ENCODE results near the gene ST6GALNAC3.

The ST6GALNAC3 gene

GRCh38 chr1:76428028-76428427 is 353.5 kb downstream of the ST6GALNAC3 start:
- H3K36me3 ChIP-seq (ENCODE audit: control insufficient read depth, insufficient read depth, low read length): no peaks in the 10 kb centered on the region
- DNase-seq (ENCODE audit: low read depth, low spot score): no peak
- H3K9me3 ChIP-seq (ENCODE audit: control insufficient read depth, insufficient read depth, low read length): no peaks in the 10 kb centered on the region
- no peak overlapping the region for H3K4me3 ChIP-seq (ENCODE audit: low read length)
- no peaks in the 10 kb centered on the region; the same call in 1 of the 2 replicates for H3K4me1 ChIP-seq (ENCODE audit: control insufficient read depth, insufficient read depth, low read length)
- no peaks in the 10 kb centered on the region for H3K27me3 ChIP-seq (ENCODE audit: control insufficient read depth, insufficient read depth, low read length)
- H3K27ac ChIP-seq (ENCODE audit: low read length): no peak overlapping the region
- WGBS (ENCODE audit: insufficient coverage, insufficient read length): no CpG with 5 or more reads among the region's 2 CpGs

- H3K4me1 ChIP-seq (ENCODE audit: control insufficient read depth, insufficient read depth, low read length): no peaks in the 10 kb centered on the region
- no peak for DNase-seq (ENCODE audit: low read depth, low spot score)
- H3K27ac ChIP-seq (ENCODE audit: low read length): no peak overlapping the region
- no peaks in the 10 kb centered on the region for H3K27me3 ChIP-seq (ENCODE audit: control insufficient read depth, insufficient read depth, low read length)
- H3K4me3 ChIP-seq (ENCODE audit: low read length): no peak overlapping the region
- no peaks in the 10 kb centered on the region for H3K9me3 ChIP-seq (ENCODE audit: control insufficient read depth, insufficient read depth, low read length)
- no peaks in the 10 kb centered on the region for H3K36me3 ChIP-seq (ENCODE audit: control insufficient read depth, insufficient read depth, low read length)
- no CpG with 5 or more reads among the region's 3 CpGs for WGBS (ENCODE audit: insufficient coverage, insufficient read length)
Measured at GRCh38 chr1:76430531-76430930, 356.0 kb downstream of the ST6GALNAC3 start.

GRCh38 chr1:76433526-76433925 is 359.0 kb downstream of the ST6GALNAC3 start:
- H3K27ac ChIP-seq (ENCODE audit: low read length): no peak overlapping the region
- no peak for DNase-seq (ENCODE audit: low read depth, low spot score)

GRCh38 chr1:76443217-76443616 is 368.7 kb downstream of the ST6GALNAC3 start:
- WGBS (ENCODE audit: insufficient coverage, insufficient read length): no CpG with 5 or more reads among the region's 3 CpGs

More at GRCh38 chr1:76433526-76433925, 359.0 kb downstream of the ST6GALNAC3 start:
- Histone ChIP-seq H3K9me3 (ENCODE audit: control insufficient read depth, insufficient read depth, low read length) (no peaks in the 10 kb centered on the region), H3K36me3 (ENCODE audit: control insufficient read depth, insufficient read depth, low read length) (no peaks in the 10 kb centered on the region), H3K27me3 (ENCODE audit: control insufficient read depth, insufficient read depth, low read length) (no peaks in the 10 kb centered on the region), H3K4me3 (ENCODE audit: low read length) (no peak overlapping the region), H3K4me1 (ENCODE audit: control insufficient read depth, insufficient read depth, low read length) (no peaks in the 10 kb centered on the region)

GRCh38 chr1:76444773-76445172 is 370.2 kb downstream of the ST6GALNAC3 start:
- no peaks in the 10 kb centered on the region for H3K9me3 ChIP-seq (ENCODE audit: control insufficient read depth, insufficient read depth, low read length)
- no peaks in the 10 kb centered on the region for H3K36me3 ChIP-seq (ENCODE audit: control insufficient read depth, insufficient read depth, low read length)
- H3K4me1 ChIP-seq (ENCODE audit: control insufficient read depth, insufficient read depth, low read length): no peaks in the 10 kb centered on the region; the same call in 1 of the 2 replicates
- no peak overlapping the region for H3K4me3 ChIP-seq (ENCODE audit: low read length)
- WGBS (ENCODE audit: insufficient coverage, insufficient read length): no CpG with 5 or more reads among the region's 1 CpG
- no peak for DNase-seq (ENCODE audit: low read depth, low spot score)
- no peaks in the 10 kb centered on the region for H3K27me3 ChIP-seq (ENCODE audit: control insufficient read depth, insufficient read depth, low read length)
- no peak overlapping the region for H3K27ac ChIP-seq (ENCODE audit: low read length)

More at GRCh38 chr1:76443217-76443616, 368.7 kb downstream of the ST6GALNAC3 start:
- Histone ChIP-seq H3K36me3 (ENCODE audit: control insufficient read depth, insufficient read depth, low read length) (no peaks in the 10 kb centered on the region), H3K4me1 (ENCODE audit: control insufficient read depth, insufficient read depth, low read length) (no peaks in the 10 kb centered on the region; the same call in 1 of the 2 replicates), H3K9me3 (ENCODE audit: control insufficient read depth, insufficient read depth, low read length) (no peaks in the 10 kb centered on the region), H3K27ac (ENCODE audit: low read length) (no peak overlapping the region), H3K27me3 (ENCODE audit: control insufficient read depth, insufficient read depth, low read length) (no peaks in the 10 kb centered on the region), H3K4me3 (ENCODE audit: low read length) (no peak overlapping the region)
- no peak for DNase-seq (ENCODE audit: low read depth, low spot score)

GRCh38 chr1:76450229-76450628 is 375.7 kb downstream of the ST6GALNAC3 start:
- Histone ChIP-seq H3K27me3 (ENCODE audit: control insufficient read depth, insufficient read depth, low read length) (no peaks in the 10 kb centered on the region), H3K4me1 (ENCODE audit: control insufficient read depth, insufficient read depth, low read length) (no peaks in the 10 kb centered on the region; the same call in 1 of the 2 replicates), H3K9me3 (ENCODE audit: control insufficient read depth, insufficient read depth, low read length) (no peaks in the 10 kb centered on the region), H3K4me3 (ENCODE audit: low read length) (no peak overlapping the region), H3K27ac (ENCODE audit: low read length) (no peak overlapping the region), H3K36me3 (ENCODE audit: control insufficient read depth, insufficient read depth, low read length) (no peaks in the 10 kb centered on the region)
- no peak for DNase-seq (ENCODE audit: low read depth, low spot score)
- no CpG with 5 or more reads among the region's 1 CpG for WGBS (ENCODE audit: insufficient coverage, insufficient read length)

GRCh38 chr1:76463278-76463677 is 388.7 kb downstream of the ST6GALNAC3 start:
- no peak for DNase-seq (ENCODE audit: low read depth, low spot score)
- H3K9me3 ChIP-seq (ENCODE audit: control insufficient read depth, insufficient read depth, low read length): no peaks in the 10 kb centered on the region
- H3K27ac ChIP-seq (ENCODE audit: low read length): no peak overlapping the region
- H3K27me3 ChIP-seq (ENCODE audit: control insufficient read depth, insufficient read depth, low read length): no peaks in the 10 kb centered on the region
- H3K4me3 ChIP-seq (ENCODE audit: low read length): no peak overlapping the region
- H3K4me1 ChIP-seq (ENCODE audit: control insufficient read depth, insufficient read depth, low read length): no peaks in the 10 kb centered on the region
- no CpG with 5 or more reads among the region's 3 CpGs for WGBS (ENCODE audit: insufficient coverage, insufficient read length)
- H3K36me3 ChIP-seq (ENCODE audit: control insufficient read depth, insufficient read depth, low read length): no peaks in the 10 kb centered on the region

- WGBS (ENCODE audit: insufficient coverage, insufficient read length): no CpG with 5 or more reads among the region's 3 CpGs
- Histone ChIP-seq H3K27ac (ENCODE audit: low read length) (no peak overlapping the region), H3K9me3 (ENCODE audit: control insufficient read depth, insufficient read depth, low read length) (no peaks in the 10 kb centered on the region), H3K27me3 (ENCODE audit: control insufficient read depth, insufficient read depth, low read length) (no peaks in the 10 kb centered on the region), H3K4me1 (ENCODE audit: control insufficient read depth, insufficient read depth, low read length) (no peaks in the 10 kb centered on the region), H3K4me3 (ENCODE audit: low read length) (no peak overlapping the region), H3K36me3 (ENCODE audit: control insufficient read depth, insufficient read depth, low read length) (no peaks in the 10 kb centered on the region)
- no peak for DNase-seq (ENCODE audit: low read depth, low spot score)
Measured at GRCh38 chr1:76463849-76464248, 389.3 kb downstream of the ST6GALNAC3 start.

GRCh38 chr1:76465030-76465429 is 390.5 kb downstream of the ST6GALNAC3 start:
- Histone ChIP-seq H3K4me1 (ENCODE audit: control insufficient read depth, insufficient read depth, low read length) (no peaks in the 10 kb centered on the region), H3K27me3 (ENCODE audit: control insufficient read depth, insufficient read depth, low read length) (no peaks in the 10 kb centered on the region), H3K9me3 (ENCODE audit: control insufficient read depth, insufficient read depth, low read length) (no peaks in the 10 kb centered on the region), H3K4me3 (ENCODE audit: low read length) (no peak overlapping the region), H3K36me3 (ENCODE audit: control insufficient read depth, insufficient read depth, low read length) (no peaks in the 10 kb centered on the region), H3K27ac (ENCODE audit: low read length) (no peak overlapping the region)
- DNase-seq (ENCODE audit: low read depth, low spot score): no peak
- WGBS (ENCODE audit: insufficient coverage, insufficient read length): no CpG with 5 or more reads among the region's 2 CpGs

GRCh38 chr1:76470166-76470565 is 395.6 kb downstream of the ST6GALNAC3 start:
- Histone ChIP-seq H3K4me1 (ENCODE audit: control insufficient read depth, insufficient read depth, low read length) (no peaks in the 10 kb centered on the region), H3K27ac (ENCODE audit: low read length) (no peak overlapping the region), H3K9me3 (ENCODE audit: control insufficient read depth, insufficient read depth, low read length) (no peaks in the 10 kb centered on the region), H3K27me3 (ENCODE audit: control insufficient read depth, insufficient read depth, low read length) (no peaks in the 10 kb centered on the region), H3K36me3 (ENCODE audit: control insufficient read depth, insufficient read depth, low read length) (no peaks in the 10 kb centered on the region), H3K4me3 (ENCODE audit: low read length) (no peak overlapping the region)
- no CpG with 5 or more reads among the region's 1 CpG for WGBS (ENCODE audit: insufficient coverage, insufficient read length)
- no peak for DNase-seq (ENCODE audit: low read depth, low spot score)

GRCh38 chr1:76471536-76471935 is 397.0 kb downstream of the ST6GALNAC3 start:
- no peaks in the 10 kb centered on the region for H3K27me3 ChIP-seq (ENCODE audit: control insufficient read depth, insufficient read depth, low read length)
- no peaks in the 10 kb centered on the region for H3K9me3 ChIP-seq (ENCODE audit: control insufficient read depth, insufficient read depth, low read length)
- no peak for DNase-seq (ENCODE audit: low read depth, low spot score)
- H3K27ac ChIP-seq (ENCODE audit: low read length): no peak overlapping the region
- no peaks in the 10 kb centered on the region for H3K4me1 ChIP-seq (ENCODE audit: control insufficient read depth, insufficient read depth, low read length)
- no peaks in the 10 kb centered on the region for H3K36me3 ChIP-seq (ENCODE audit: control insufficient read depth, insufficient read depth, low read length)
- H3K4me3 ChIP-seq (ENCODE audit: low read length): no peak overlapping the region
